Mammary epithelial cell (primary cell): ENCODE results near the gene KCNMA1.

Experiments
- CTCF ChIP-seq, 2 donors: IDR thresholded peaks in 1 of 2; conservative IDR thresholded peaks in 1 of 2; 2 replicates each; pipeline ENCODE4 v1.5.1; 2011 to 2012; ENCODE audit warnings: inconsistent platforms in 2 of 2, low read length in 2 of 2, mild to moderate bottlenecking in 2 of 2, control low read depth in 1 of 2, low read depth in 1 of 2; ENCODE audit not compliant: insufficient read depth in 1 of 2; ENCODE audit errors: extremely low read depth in 1 of 2
- EZH2 ChIP-seq: IDR thresholded peaks from 2 replicates; pipeline ENCODE4 v1.6.1; 2012; ENCODE audit warnings: low read length, inconsistent platforms, borderline replicate concordance

- TF ChIP-seq CTCF (conservative IDR thresholded peaks at IDR 0.05 in 1 of 2, IDR thresholded peaks at IDR 0.05 in 1 of 2; ENCODE audit: extremely low read depth in 1 of 2, insufficient read depth in 1 of 2, low read depth in 1 of 2, low read length in 2 of 2): no peak
- no peak for TF ChIP-seq EZH2
These were observed 92.0 kb downstream of the KCNMA1 start for GRCh38 chr10:77545585-77545984.
